SKM-1 treated with dmso at 0.1 percent for 144 hours (cell line): ENCODE results near the gene SLC6A18.
"Not testable (repeated sequence)": the region's sequence is repeated elsewhere in the genome, so short reads cannot be mapped to it uniquely, and the experiment has no call there.

Source experiments
- DNase-seq: peaks from one replicate; lab custom pipeline; 2025; ENCODE audit not compliant: unreplicated experiment; lab: John Stamatoyannopoulos, UW

SLC6A18 gene

DNA sequence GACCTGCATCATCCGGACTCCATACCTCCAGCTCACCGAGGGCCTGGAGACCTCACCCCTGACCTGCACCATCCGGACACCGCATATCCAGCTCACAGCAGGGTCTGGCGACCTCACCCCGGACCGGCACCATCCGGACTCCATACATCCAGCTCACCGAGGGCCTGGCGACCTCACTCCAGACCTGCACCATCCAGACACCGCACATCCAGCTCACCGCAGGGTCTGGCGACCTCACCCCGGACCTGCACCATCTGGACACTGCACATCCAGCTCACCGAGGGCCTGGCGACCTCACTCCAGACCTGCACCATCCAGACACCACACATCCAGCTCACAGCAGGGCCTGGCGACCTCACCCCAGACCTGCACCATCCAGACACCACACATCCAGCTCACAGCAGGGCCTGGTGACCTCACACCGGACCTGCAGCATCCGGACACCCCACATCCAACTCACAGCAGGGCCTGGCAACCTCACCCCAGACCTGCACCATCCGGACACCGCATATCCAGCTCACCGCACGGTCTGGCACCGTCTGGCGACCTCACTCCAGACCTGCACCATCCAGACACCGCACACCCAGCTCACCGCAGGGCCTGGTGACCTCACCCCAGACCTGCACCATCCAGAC, 59.3 kb downstream of the SLC6A18 start:
- DNase-seq: not testable (repeated sequence)

DNA sequence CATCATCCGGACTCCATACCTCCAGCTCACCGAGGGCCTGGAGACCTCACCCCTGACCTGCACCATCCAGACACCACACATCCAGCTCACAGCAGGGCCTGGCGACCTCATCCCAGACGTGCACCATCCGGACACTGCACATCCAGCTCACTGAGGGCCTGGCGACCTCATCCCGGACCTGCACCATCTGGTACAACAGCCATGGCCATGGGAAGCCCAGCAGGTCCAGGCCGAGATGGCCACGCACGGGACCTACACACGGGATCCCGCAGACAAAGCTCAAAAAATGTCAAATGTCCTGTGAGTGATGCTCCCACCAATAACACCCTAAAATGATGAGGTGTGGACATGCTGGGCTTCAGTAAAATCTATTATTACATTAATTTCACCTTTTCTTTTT, 60.0 kb downstream of the SLC6A18 start:
- no peak for DNase-seq

- DNase-seq: no peak
These were observed 60.7 kb downstream of the SLC6A18 start for GRCh38 chr5:1285883-1286291.

- DNase-seq: no peak
These were observed 63.5 kb downstream of the SLC6A18 start for GRCh38 chr5:1288439-1289335.

- not testable (repeated sequence) for DNase-seq
These were observed 64.4 kb downstream of the SLC6A18 start for GRCh38 chr5:1289559-1289958.

- DNase-seq: not testable (repeated sequence)
These were observed 65.8 kb downstream of the SLC6A18 start for GRCh38 chr5:1290956-1291355.

GRCh38 chr5:1291611-1292080, 66.5 kb downstream of the SLC6A18 start:
- DNase-seq: no peak

- no peak for DNase-seq
These were observed 67.0 kb downstream of the SLC6A18 start for GRCh38 chr5:1292139-1292538.

DNA sequence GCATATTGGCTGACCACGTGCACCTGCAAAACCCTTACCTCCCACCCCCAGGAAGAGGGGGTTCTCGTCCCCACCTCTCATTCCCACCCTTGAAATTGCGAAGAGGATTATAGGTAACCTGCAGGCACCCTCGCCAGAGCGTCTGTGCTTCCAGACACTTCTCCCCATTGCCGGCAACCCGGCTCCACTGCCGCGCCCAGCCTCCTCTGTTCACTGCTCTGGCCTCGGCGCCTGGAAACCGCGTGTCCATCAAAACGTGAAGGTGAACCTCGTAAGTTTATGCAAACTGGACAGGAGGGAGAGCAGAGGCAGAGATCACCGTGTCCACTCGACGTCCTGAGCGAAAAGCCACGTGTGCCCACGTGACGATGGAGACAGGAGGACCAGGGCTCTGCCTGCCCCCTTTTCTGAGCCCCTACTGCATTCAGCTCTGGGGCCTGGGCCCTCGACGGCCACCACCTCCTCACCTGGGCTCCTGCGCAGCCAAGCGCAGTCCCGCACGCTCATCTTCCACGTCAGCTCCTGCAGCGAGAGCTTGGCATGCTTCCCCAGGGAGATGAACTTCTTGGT, 67.8 kb downstream of the SLC6A18 start:
- no peak for DNase-seq

DNA sequence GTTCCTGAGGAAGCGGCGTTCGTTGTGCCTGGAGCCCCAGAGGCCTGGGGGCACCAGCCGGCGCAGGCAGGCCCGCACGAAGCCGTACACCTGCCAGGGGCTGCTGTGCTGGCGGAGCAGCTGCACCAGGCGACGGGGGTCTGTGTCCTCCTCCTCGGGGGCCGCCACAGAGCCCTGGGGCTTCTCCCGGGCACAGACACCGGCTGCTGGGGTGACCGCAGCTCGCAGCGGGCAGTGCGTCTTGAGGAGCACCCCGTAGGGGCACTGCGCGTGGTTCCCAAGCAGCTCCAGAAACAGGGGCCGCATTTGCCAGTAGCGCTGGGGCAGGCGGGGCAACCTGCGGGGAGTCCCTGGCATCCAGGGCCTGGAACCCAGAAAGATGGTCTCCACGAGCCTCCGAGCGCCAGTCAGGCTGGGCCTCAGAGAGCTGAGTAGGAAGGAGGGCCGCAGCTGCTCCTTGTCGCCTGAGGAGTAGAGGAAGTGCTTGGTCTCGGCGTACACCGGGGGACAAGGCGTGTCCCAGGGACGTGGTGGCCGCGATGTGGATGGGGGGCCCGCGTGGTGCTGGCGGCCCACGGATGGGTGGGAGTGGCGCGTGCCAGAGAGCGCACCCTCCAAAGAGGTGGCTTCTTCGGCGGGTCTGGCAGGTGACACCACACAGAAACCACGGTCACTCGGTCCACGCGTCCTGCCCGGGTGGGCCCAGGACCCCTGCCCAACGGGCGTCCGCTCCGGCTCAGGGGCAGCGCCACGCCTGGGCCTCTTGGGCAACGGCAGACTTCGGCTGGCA, 68.4 kb downstream of the SLC6A18 start:
- no peak for DNase-seq

DNA sequence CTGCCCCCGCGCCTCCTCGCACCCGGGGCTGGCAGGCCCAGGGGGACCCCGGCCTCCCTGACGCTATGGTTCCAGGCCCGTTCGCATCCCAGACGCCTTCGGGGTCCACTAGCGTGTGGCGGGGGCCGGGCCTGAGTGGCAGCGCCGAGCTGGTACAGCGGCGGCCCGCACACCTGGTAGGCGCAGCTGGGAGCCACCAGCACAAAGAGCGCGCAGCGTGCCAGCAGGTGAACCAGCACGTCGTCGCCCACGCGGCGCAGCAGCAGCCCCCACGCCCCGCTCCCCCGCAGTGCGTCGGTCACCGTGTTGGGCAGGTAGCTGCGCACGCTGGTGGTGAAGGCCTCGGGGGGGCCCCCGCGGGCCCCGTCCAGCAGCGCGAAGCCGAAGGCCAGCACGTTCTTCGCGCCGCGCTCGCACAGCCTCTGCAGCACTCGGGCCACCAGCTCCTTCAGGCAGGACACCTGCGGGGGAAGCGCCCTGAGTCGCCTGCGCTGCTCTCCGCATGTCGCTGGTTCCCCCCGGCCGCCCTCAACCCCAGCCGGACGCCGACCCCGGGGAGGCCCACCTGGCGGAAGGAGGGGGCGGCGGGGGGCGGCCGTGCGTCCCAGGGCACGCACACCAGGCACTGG, 69.1 kb downstream of the SLC6A18 start:
- DNase-seq: no peak

- DNase-seq: no peak
These were observed 69.9 kb downstream of the SLC6A18 start, which contains the start of gene TERT for GRCh38 chr5:1294835-1295649. TERT (minus strand) TSS chr5:1295068; CDS start chr5:1294989, 79 bp downstream.

DNA sequence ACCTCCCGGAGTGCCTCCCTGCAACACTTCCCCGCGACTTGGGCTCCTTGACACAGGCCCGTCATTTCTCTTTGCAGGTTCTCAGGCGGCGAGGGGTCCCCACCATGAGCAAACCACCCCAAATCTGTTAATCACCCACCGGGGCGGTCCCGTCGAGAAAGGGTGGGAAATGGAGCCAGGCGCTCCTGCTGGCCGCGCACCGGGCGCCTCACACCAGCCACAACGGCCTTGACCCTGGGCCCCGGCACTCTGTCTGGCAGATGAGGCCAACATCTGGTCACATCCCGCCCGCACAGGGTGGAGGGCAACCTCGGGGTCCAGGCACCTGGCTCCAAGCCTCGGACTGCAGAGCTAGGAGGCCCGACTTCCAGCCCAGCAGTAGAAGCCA, 70.5 kb downstream of the SLC6A18 start:
- no peak for DNase-seq
